HepG2 (cell line): ENCODE results near the gene YWHAE. TPM values are rescaled to one million over a fixed set of nuclear protein-coding genes. Genes with fewer than 3 reads are reported as not detected.

Source experiments
- ATAC-seq: fragments of 200-7000 bp; cut with Tn5 transposase; 3 replicates; pipeline ENCODE4 v1.9.1; 2020; ENCODE audit warnings: mild to moderate bottlenecking, moderate library complexity
- BruUV-seq: library from RNA; stranded (reverse); fragments of 400-500 nt; replicated peaks from 2 replicates; lab custom pipeline; 2021; lab: Mats Ljungman, UMichigan
- CTCF ChIA-PET: fragments of 300-600 bp; formaldehyde crosslinking; extraction: SDS; loops from one replicate; lab custom pipeline; 2021; ENCODE audit warnings: low total read pairs, inconsistent platforms, low intra/inter-chr PET ratio; lab: Yijun Ruan, JAX
- POLR2A ChIA-PET: fragments of 350-600 bp; sonication (Branson Sonifier 250); formaldehyde crosslinking; loops from one replicate; lab custom pipeline; 2020; ENCODE audit warnings: antibody characterized with exemption, inconsistent platforms; lab: Yijun Ruan, JAX
- DNase-seq: peaks from one replicate; pipeline ENCODE4 v3.0.0-alpha.2; 2015; ENCODE audit warnings: low spot score
- FAIRE-seq: peaks from 3 replicates; lab custom pipeline; 2011; peaks lifted over from hg19 to GRCh38; lab: Jason Lieb, UNC
- H2AFZ ChIP-seq: one replicate; pipeline ENCODE4 v1.6.1; 2011; ENCODE audit warnings: low read length, inconsistent platforms
- H3K27ac ChIP-seq: fragments of 300-600 bp; 3 replicates; pipeline ENCODE4 v1.8.0; 2011; ENCODE audit warnings: mixed run types, mild to moderate bottlenecking, mixed read lengths, low read length, inconsistent platforms; ENCODE audit not compliant: insufficient read depth; ENCODE audit errors: extremely low read length
- H3K27me3 ChIP-seq, 2 experiments: fragments of 200-600 bp in 1 of 2; 2 replicates in 1 of 2; 3 replicates in 1 of 2; pipeline versions ENCODE4 v1.6.0 to v1.8.0; 2011; ENCODE audit warnings: low read length in 2 of 2, mild to moderate bottlenecking in 2 of 2, moderate library complexity in 2 of 2, inconsistent platforms in 1 of 2; ENCODE audit not compliant: insufficient read depth in 2 of 2, control insufficient read depth in 1 of 2
- H3K36me3 ChIP-seq, 2 experiments: fragments of 200-600 bp in 1 of 2; replicated peaks in 1 of 2; 2 replicates in 1 of 2; 3 replicates in 1 of 2; pipeline versions ENCODE4 v1.5.1 to v1.8.0; 2011; ENCODE audit warnings: low read length in 2 of 2, inconsistent platforms in 1 of 2; ENCODE audit not compliant: insufficient read depth in 2 of 2, control insufficient read depth in 1 of 2
- H3K4me1 ChIP-seq: 2 replicates; pipeline ENCODE4 v1.5.1; 2012; ENCODE audit warnings: low read length, inconsistent platforms; ENCODE audit not compliant: insufficient read depth
- H3K4me2 ChIP-seq: 2 replicates; pipeline ENCODE4 v1.6.0; 2011; ENCODE audit warnings: low read depth, low read length, inconsistent platforms
- H3K4me3 ChIP-seq, 3 experiments: fragments of 200-600 bp in 1 of 3; sonication (generic), shearing (Covaris generic) in 1 of 3; replicated peaks in 1 of 3; 2 replicates each; pipeline ENCODE4 v1.5.1; 2011 to 2016; ENCODE audit warnings: low read length in 3 of 3, inconsistent platforms in 2 of 3, low read depth in 2 of 3, mild to moderate bottlenecking in 2 of 3, control low read depth in 1 of 3, mixed read lengths in 1 of 3; ENCODE audit not compliant: insufficient read depth in 1 of 3
- H3K79me2 ChIP-seq: one replicate; pipeline ENCODE4 v1.6.1; 2011; ENCODE audit warnings: low read length, inconsistent platforms; ENCODE audit not compliant: insufficient read depth
- H3K9ac ChIP-seq: 2 replicates; pipeline ENCODE4 v1.6.0; 2011; ENCODE audit warnings: mild to moderate bottlenecking, low read depth, low read length, inconsistent platforms; ENCODE audit not compliant: insufficient read depth
- H3K9me3 ChIP-seq: 2 replicates; pipeline ENCODE4 v1.5.1; 2012; ENCODE audit warnings: mild to moderate bottlenecking, low read length
- H4K20me1 ChIP-seq: 2 replicates; pipeline ENCODE4 v1.6.0; 2011; ENCODE audit warnings: inconsistent platforms, mild to moderate bottlenecking, low read length, moderate library complexity; ENCODE audit not compliant: insufficient read depth
- AHDC1 ChIP-seq: sonication (generic); formaldehyde crosslinking; IDR thresholded peaks from 2 replicates; pipeline ENCODE4 v1.5.1; 2020; ENCODE audit warnings: mild to moderate bottlenecking, missing genetic modification reagents, borderline replicate concordance
- GLMP ChIP-seq: sonication (generic); formaldehyde crosslinking; IDR thresholded peaks from 2 replicates; pipeline ENCODE4 v1.9.0; 2021; ENCODE audit warnings: missing genetic modification reagents, mild to moderate bottlenecking, borderline replicate concordance
- JUND ChIP-seq: sonication (generic); formaldehyde crosslinking; IDR thresholded peaks from 2 replicates; pipeline ENCODE4 v1.8.0; 2022; ENCODE audit warnings: mild to moderate bottlenecking, missing genetic modification reagents
- KLF9 ChIP-seq: IDR thresholded peaks from 2 replicates; pipeline ENCODE4 v1.6.1; 2016; ENCODE audit warnings: low read depth
- MTA3 ChIP-seq: sonication (generic); formaldehyde crosslinking; IDR thresholded peaks from 2 replicates; pipeline ENCODE4 v1.4.0; 2020; ENCODE audit warnings: missing genetic modification reagents
- NFRKB ChIP-seq: fragments of 450-650 bp; IDR thresholded peaks from 2 replicates; pipeline ENCODE4 v1.6.1; 2017
- STAT5B ChIP-seq: sonication (generic); formaldehyde crosslinking; IDR thresholded peaks from 2 replicates; pipeline ENCODE4 v1.4.0; 2020; ENCODE audit warnings: missing genetic modification reagents
- ZSCAN20 ChIP-seq: sonication (generic); formaldehyde crosslinking; IDR thresholded peaks from 2 replicates; pipeline ENCODE4 v1.4.0; 2020; ENCODE audit warnings: missing genetic modification reagents, mild to moderate bottlenecking, borderline replicate concordance
- ZSCAN5A ChIP-seq: sonication (generic); formaldehyde crosslinking; IDR thresholded peaks from 2 replicates; pipeline ENCODE4 v1.8.0; 2022; ENCODE audit warnings: mild to moderate bottlenecking, missing genetic modification reagents, borderline replicate concordance
- WGBS: methylation state at CpG from one replicate; pipeline ENCODE4 v1.1.6; 2017; ENCODE audit warnings: low lambda C conversion rate; 5-methylcytosine and 5-hydroxymethylcytosine counted together
- in situ Hi-C: cut with HindIII; loops from 2 replicates; pipeline ENCODE4 v1.10.0; 2017; ENCODE audit warnings: low pct_unique_long_range_greater_than_20kb; ENCODE audit not compliant: extremely low pct_ligation_motif_present
- intact Hi-C: fragments of 100-400 bp; cut with micrococcal nuclease; formaldehyde crosslinking; loops from one replicate; pipeline ENCODE4 v1.10.0; 2022; ENCODE audit not compliant: unreplicated experiment
- polyA plus RNA-seq, 8 experiments: library from polyadenylated mRNA; depleted of rRNA in 3 of 8; stranded (reverse) in 7 of 8; unstranded in 1 of 8; fragments of >200 nt; fragmentation: Illumina TruSeq in 4 of 8; extraction: Trizol in 4 of 8; gene quantifications; 2 replicates each; pipeline versions ENCODE4 v1.2.1 to v1.2.3, GENCODE V29; 2011 to 2016; ENCODE audit warnings: low read depth in 4 of 8, missing spikeins in 1 of 8, mixed read lengths in 1 of 8; ENCODE audit not compliant: insufficient read depth in 1 of 8
- total RNA-seq, 5 experiments: library from RNA; depleted of rRNA; stranded (reverse); fragments of >200 nt; fragmentation: Illumina TruSeq; extraction: Trizol; gene quantifications; 2 replicates each; pipeline ENCODE4 v1.2.3, GENCODE V29; 2016; ENCODE audit warnings: low read depth in 1 of 5

YWHAE gene
- total and polyA plus RNA-seq, 2 of the 13 experiments (the other 11 are each of a cell fraction or from before 2014, with no cell fraction given): 256 to 335 TPM

- in situ Hi-C loops: no loop called here
- Histone ChIP-seq H2AFZ (no peak overlapping the region), H4K20me1 (peaks cover 95% of the 10 kb centered on the region), H3K36me3 (peaks cover 10 to 46% of the 10 kb centered on the region in 2 experiments), H3K27me3 (no peaks in the 10 kb centered on the region), H3K4me2 (no peak overlapping the region), H3K9me3 (no peaks in the 10 kb centered on the region), H3K4me1 (peaks cover 9% of the 10 kb centered on the region)
- ChIA-PET POLR2A (interaction anchor here (0.7 kb wide), 1 partner anchor 25 kb away, joined by 3 read pairs; no protein-coding TSS in a partner anchor), CTCF (no interaction called here)
- DNase-seq (no peak), ATAC-seq (no peak)
- no TSS peak for BruUV-seq
- whole genome bisulfite sequencing: 97% methylated on average over 17 of the region's 17 CpGs
- no peak for TF ChIP-seq JUND (CRISPR knock-in tag)
- no peak for TF ChIP-seq ZSCAN20 (CRISPR knock-in tag)
- TF ChIP-seq, all 625 proteins: peak for 0
- intact Hi-C loops: no loop called here
- no peak for FAIRE-seq
- no peak overlapping the region for H3K27ac ChIP-seq
- H3K79me2 ChIP-seq: peaks cover 99% of the 10 kb centered on the region
- no peak overlapping the region for H3K9ac ChIP-seq
- H3K4me3 ChIP-seq: no peak overlapping the region
Observed at GRCh38 chr17:1371893-1372590, 28.0 kb downstream of the YWHAE start.

- peaks cover 94% of the 10 kb centered on the region for H3K79me2 ChIP-seq
- BruUV-seq: no TSS peak
- no peak overlapping the region for H3K27ac ChIP-seq
- CTCF ChIA-PET: no interaction called here
- H4K20me1 ChIP-seq: peaks cover 91% of the 10 kb centered on the region
- no peak overlapping the region for H2AFZ ChIP-seq
- no peak overlapping the region for H3K4me2 ChIP-seq
- no peak overlapping the region for H3K4me3 ChIP-seq
- DNase-seq (no peak), ATAC-seq (no peak), FAIRE-seq (no peak)
- intact Hi-C loops: loop anchor here (10.0 kb wide), 1 partner anchor 46 kb away; no protein-coding TSS in a partner anchor
- no peaks in the 10 kb centered on the region for H3K9me3 ChIP-seq
- in situ Hi-C loops: loop anchor here (5.0 kb wide), 1 partner anchor 149 kb away; the partner anchor contains the start of gene INPP5K
- WGBS: 98% methylated on average over 4 of the region's 4 CpGs
- H3K36me3 ChIP-seq: peaks cover 9 to 32% of the 10 kb centered on the region in 2 experiments
- POLR2A ChIA-PET: no interaction called here
- H3K27me3 ChIP-seq: no peaks in the 10 kb centered on the region
- H3K4me1 ChIP-seq: peaks cover 19% of the 10 kb centered on the region
- H3K9ac ChIP-seq: no peak overlapping the region
- TF ChIP-seq ZSCAN5A (CRISPR knock-in tag): no peak
- TF ChIP-seq KLF9 (CRISPR knock-in tag): no peak
- TF ChIP-seq AHDC1 (CRISPR knock-in tag): no peak
- no peak for TF ChIP-seq GLMP (CRISPR knock-in tag)
- no peak for TF ChIP-seq STAT5B (CRISPR knock-in tag)
- no peak for TF ChIP-seq NFRKB
- no peak for TF ChIP-seq MTA3 (CRISPR knock-in tag)
Observed at GRCh38 chr17:1368588-1368987, 31.4 kb downstream of the YWHAE start.
